ENCODE data around the gene ANO1. TPM values are rescaled to one million over a fixed set of nuclear protein-coding genes. Genes with fewer than 3 reads are reported as not detected.

Gene ANO1
- total RNA-seq, 1 experiment from 2014 or later = 10.9 TPM

DNA sequence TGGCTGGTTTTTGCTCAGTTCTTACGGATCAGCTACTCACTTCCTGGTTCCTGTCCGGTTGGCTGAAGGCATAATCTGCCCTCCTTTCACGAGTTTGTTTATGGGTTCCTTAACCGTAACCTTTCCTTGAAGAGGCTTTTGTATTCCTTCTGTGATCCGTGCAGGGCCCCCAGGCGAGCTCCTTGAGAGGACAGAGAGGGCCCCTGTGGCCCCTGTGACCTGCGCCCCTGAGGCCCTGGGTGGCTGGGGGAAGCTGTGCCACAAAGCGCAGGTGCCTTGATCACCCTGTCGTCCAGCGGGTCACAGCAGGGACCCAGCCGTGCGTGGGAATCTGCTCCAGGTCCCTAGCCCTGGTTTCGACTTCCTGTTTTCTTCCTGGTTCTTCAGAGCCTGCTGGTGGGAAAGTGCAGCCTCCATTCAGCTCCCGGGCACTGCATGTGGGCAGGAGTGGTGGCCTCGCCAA lies 97.2 kb downstream of the ANO1 start:
- TF ChIP-seq, protein P1, sequence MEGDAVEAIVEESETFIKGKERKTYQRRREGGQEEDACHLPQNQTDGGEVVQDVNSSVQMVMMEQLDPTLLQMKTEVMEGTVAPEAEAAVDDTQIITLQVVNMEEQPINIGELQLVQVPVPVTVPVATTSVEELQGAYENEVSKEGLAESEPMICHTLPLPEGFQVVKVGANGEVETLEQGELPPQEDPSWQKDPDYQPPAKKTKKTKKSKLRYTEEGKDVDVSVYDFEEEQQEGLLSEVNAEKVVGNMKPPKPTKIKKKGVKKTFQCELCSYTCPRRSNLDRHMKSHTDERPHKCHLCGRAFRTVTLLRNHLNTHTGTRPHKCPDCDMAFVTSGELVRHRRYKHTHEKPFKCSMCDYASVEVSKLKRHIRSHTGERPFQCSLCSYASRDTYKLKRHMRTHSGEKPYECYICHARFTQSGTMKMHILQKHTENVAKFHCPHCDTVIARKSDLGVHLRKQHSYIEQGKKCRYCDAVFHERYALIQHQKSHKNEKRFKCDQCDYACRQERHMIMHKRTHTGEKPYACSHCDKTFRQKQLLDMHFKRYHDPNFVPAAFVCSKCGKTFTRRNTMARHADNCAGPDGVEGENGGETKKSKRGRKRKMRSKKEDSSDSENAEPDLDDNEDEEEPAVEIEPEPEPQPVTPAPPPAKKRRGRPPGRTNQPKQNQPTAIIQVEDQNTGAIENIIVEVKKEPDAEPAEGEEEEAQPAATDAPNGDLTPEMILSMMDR (conservative IDR thresholded peaks at IDR 0.05) = no peak
- no peak overlapping the region for H2BK15ac ChIP-seq (ENCODE audit: low read depth, low read length)

More for the DNA sequence above, 97.2 kb downstream of the ANO1 start:
- Histone ChIP-seq H2BK12ac (ENCODE audit: insufficient read length, low read depth, low read length) (no peak overlapping the region), H4K91ac (ENCODE audit: insufficient read length, low read depth, low read length) (no peak overlapping the region), H3T11ph (ENCODE audit: low read length) (no peak overlapping the region), H3K79me1 (ENCODE audit: insufficient read depth, low read depth, low read length, poor library complexity, severe bottlenecking) (no peaks in the 10 kb centered on the region), H3K9ac (ENCODE audit: extremely low read depth, insufficient read length, low read length) (no peak overlapping the region), H2AFZ (ENCODE audit: low read length) (no peak overlapping the region), H4K5ac (ENCODE audit: insufficient read length, low read depth, low read length) (no peak overlapping the region), H3K79me2 (ENCODE audit: insufficient read depth, low read length) (no peaks in the 10 kb centered on the region), H2BK20ac (ENCODE audit: low read depth, low read length, poor library complexity, severe bottlenecking) (no peak overlapping the region), H3K4me1 (ENCODE audit: insufficient read depth, low read length) (no peaks in the 10 kb centered on the region), H2BK5ac (ENCODE audit: insufficient read length, low read length) (no peak overlapping the region), H3K56ac (ENCODE audit: insufficient read length, low read depth, low read length) (no peak overlapping the region), H2AK5ac (ENCODE audit: insufficient read length, low read length) (no peak overlapping the region), H3K4ac (ENCODE audit: low read depth, low read length) (no peak overlapping the region), H3K27ac (ENCODE audit: insufficient read length, low read depth, low read length) (no peak overlapping the region), H3K18ac (ENCODE audit: insufficient read length, low read depth, low read length) (no peak overlapping the region), H3K23me2 (ENCODE audit: insufficient read length, low read depth, low read length, poor library complexity, severe bottlenecking) (no peaks in the 10 kb centered on the region), H4K8ac (replicated peaks; ENCODE audit: insufficient read length, low read depth, low read length) (no peak overlapping the region), H4K20me1 (ENCODE audit: control insufficient read depth, insufficient read depth, insufficient read length) (no peaks in the 10 kb centered on the region), H3K14ac (ENCODE audit: insufficient read depth, low read length) (no peak overlapping the region), H3K9me3 (ENCODE audit: control insufficient read depth, low read depth, low read length) (no peaks in the 10 kb centered on the region), H3K23ac (ENCODE audit: insufficient read length, low read depth, low read length) (no peak overlapping the region), H2BK120ac (ENCODE audit: low read depth, low read length, poor library complexity, severe bottlenecking) (no peak overlapping the region), H3K27me3 (ENCODE audit: insufficient read depth, low read length) (no peaks in the 10 kb centered on the region), H3K4me2 (ENCODE audit: insufficient read depth, insufficient read length, low read length) (no peak overlapping the region)
- H3K27ac Mint-ChIP-seq = peak overlapping the region in 1 of 3 experiments; percentile 91; a peak in 2 of 7 replicates
- no peaks in the 10 kb centered on the region for H3K9me3 Mint-ChIP-seq
- peaks cover 18 to 21% of the 10 kb centered on the region in 2 experiments for H3K4me1 Mint-ChIP-seq
- no peak for DNase-seq
- H3K36me3 Mint-ChIP-seq (ENCODE audit: insufficient read depth in 1 of 3, low read depth in 3 of 3) = no peaks in the 10 kb centered on the region
- H3K27me3 Mint-ChIP-seq (ENCODE audit: low read depth) = peaks cover 2% of the 10 kb centered on the region
- no peak overlapping the region for H3K4me3 Mint-ChIP-seq
- WGBS (ENCODE audit: extremely low coverage, insufficient read length, low lambda C conversion rate) = no CpG with 5 or more reads among the region's 15 CpGs

All from H9 (cell line).